IMR-90 (cell line): ENCODE data around the gene SYAP1. TPM values are rescaled to one million over a fixed set of nuclear protein-coding genes. Genes with fewer than 3 reads are reported as not detected.

Experiments used
- ATAC-seq: fragments of 200-7000 bp; cut with Tn5 transposase; 2 replicates; pipeline ENCODE4 v1.9.1; 2020; ENCODE audit warnings: low read depth, mild to moderate bottlenecking, moderate library complexity
- BruUV-seq: library from RNA; stranded (reverse); fragments of 400-500 nt; replicated peaks from 2 replicates; lab custom pipeline; 2021; lab: Mats Ljungman, UMichigan
- CTCF ChIA-PET: fragments of 300-600 bp; formaldehyde crosslinking; extraction: SDS; loops from one replicate; lab custom pipeline; 2021; ENCODE audit warnings: antibody characterized with exemption; lab: Yijun Ruan, JAX
- POLR2A ChIA-PET: fragments of 300-600 bp; sonication (Branson Sonifier 250); formaldehyde crosslinking; loops from one replicate; lab custom pipeline; 2022; ENCODE audit warnings: antibody characterized with exemption; ENCODE audit not compliant: unreplicated experiment; lab: Charles Lee
- DNase-seq: peaks from one replicate; pipeline ENCODE4 v3.0.0; 2013
- H2AFZ ChIP-seq: replicated peaks from 2 replicates; pipeline ENCODE3; 2013; ENCODE audit warnings: low read length, mild to moderate bottlenecking; ENCODE audit not compliant: poor library complexity
- H2AK5ac ChIP-seq: 2 replicates; pipeline ENCODE4 v1.6.1; 2013; ENCODE audit warnings: low read depth, low read length, inconsistent platforms
- H2AK9ac ChIP-seq: replicated peaks from 2 replicates; pipeline ENCODE3; 2013; ENCODE audit warnings: mild to moderate bottlenecking, low read depth, low read length, moderate library complexity; ENCODE audit not compliant: poor library complexity
- H2BK120ac ChIP-seq: 2 replicates; pipeline ENCODE4 v1.6.1; 2013; ENCODE audit warnings: low read depth, low read length, inconsistent platforms
- H2BK15ac ChIP-seq: 3 replicates; pipeline ENCODE4 v1.6.1; 2013; ENCODE audit warnings: low read depth, low read length, inconsistent platforms
- H2BK20ac ChIP-seq: 2 replicates; pipeline ENCODE4 v1.6.1; 2013; ENCODE audit warnings: low read depth, mild to moderate bottlenecking, inconsistent platforms, low read length, moderate library complexity
- H2BK5ac ChIP-seq: 2 replicates; pipeline ENCODE4 v1.6.1; 2013; ENCODE audit warnings: mild to moderate bottlenecking, low read depth, low read length, inconsistent platforms; ENCODE audit not compliant: poor library complexity, severe bottlenecking
- H3K14ac ChIP-seq: replicated peaks from 2 replicates; pipeline ENCODE4 v1.6.1; 2013; ENCODE audit warnings: low read depth, low read length, inconsistent platforms
- H3K18ac ChIP-seq: 2 replicates; pipeline ENCODE4 v1.6.1; 2013; ENCODE audit warnings: low read depth, low read length, control low read depth
- H3K23ac ChIP-seq: 2 replicates; pipeline ENCODE4 v1.6.1; 2013; ENCODE audit warnings: low read depth, low read length, inconsistent platforms
- H3K27ac ChIP-seq: 2 replicates; pipeline ENCODE4 v1.5.1; 2013; ENCODE audit warnings: mild to moderate bottlenecking, control low read depth, low read length; ENCODE audit not compliant: insufficient read depth
- H3K27me3 ChIP-seq: 2 replicates; pipeline ENCODE4 v1.6.1; 2013; ENCODE audit warnings: low read length; ENCODE audit not compliant: control insufficient read depth, insufficient read depth
- H3K36me3 ChIP-seq: 2 replicates; pipeline ENCODE4 v1.6.1; 2013; ENCODE audit warnings: low read length, mixed read lengths; ENCODE audit not compliant: control insufficient read depth, insufficient read depth
- H3K4ac ChIP-seq: 2 replicates; pipeline ENCODE4 v1.6.1; 2013; ENCODE audit warnings: low read depth, low read length, inconsistent platforms
- H3K4me1 ChIP-seq: 2 replicates; pipeline ENCODE4 v1.6.1; 2013; ENCODE audit warnings: low read length, mixed read lengths; ENCODE audit not compliant: control insufficient read depth, insufficient read depth
- H3K4me2 ChIP-seq: 2 replicates; pipeline ENCODE4 v1.6.1; 2013; ENCODE audit warnings: low read depth, mild to moderate bottlenecking, control low read depth, low read length, moderate library complexity
- H3K4me3 ChIP-seq: 2 replicates; pipeline ENCODE4 v1.5.1; 2013; ENCODE audit warnings: low read depth, mild to moderate bottlenecking, control low read depth, low read length, moderate library complexity; ENCODE audit not compliant: insufficient read depth
- H3K56ac ChIP-seq: 2 replicates; pipeline ENCODE4 v1.6.1; 2013; ENCODE audit warnings: low read length, inconsistent platforms; ENCODE audit not compliant: insufficient read depth; ENCODE audit errors: extremely low read depth
- H3K79me1 ChIP-seq, 2 experiments: 2 replicates each; pipeline ENCODE4 v1.6.1; 2013; ENCODE audit warnings: low read length in 2 of 2, inconsistent platforms in 1 of 2, low read depth in 1 of 2
- H3K9ac ChIP-seq: 2 replicates; pipeline ENCODE4 v1.6.1; 2013; ENCODE audit warnings: low read depth, low read length, control low read depth
- H3K9me1 ChIP-seq: 2 replicates; pipeline ENCODE4 v1.6.1; 2013; ENCODE audit warnings: low read length, inconsistent platforms; ENCODE audit not compliant: insufficient read depth
- H3K9me3 ChIP-seq: 2 replicates; pipeline ENCODE4 v1.6.1; 2013; ENCODE audit warnings: low read length; ENCODE audit not compliant: control insufficient read depth, insufficient read depth
- H4K20me1 ChIP-seq: 2 replicates; pipeline ENCODE4 v1.6.1; 2013; ENCODE audit warnings: low read length, inconsistent platforms; ENCODE audit not compliant: insufficient read depth
- H4K5ac ChIP-seq: 2 replicates; pipeline ENCODE4 v1.6.1; 2013; ENCODE audit warnings: mild to moderate bottlenecking, low read depth, low read length, control low read depth
- H4K8ac ChIP-seq, 2 experiments: 2 replicates each; pipeline ENCODE4 v1.6.1; 2013; ENCODE audit warnings: low read depth in 2 of 2, low read length in 2 of 2, control low read depth in 1 of 2, inconsistent platforms in 1 of 2
- H4K91ac ChIP-seq: 2 replicates; pipeline ENCODE4 v1.6.1; 2013; ENCODE audit warnings: low read depth, low read length, inconsistent platforms; ENCODE audit not compliant: insufficient read depth
- BHLHE40 ChIP-seq: fragments of 150-350 bp; IDR thresholded peaks from 2 replicates; pipeline ENCODE4 v1.6.1; 2016; ENCODE audit warnings: mild to moderate bottlenecking, low read depth, low read length
- CEBPB ChIP-seq: IDR thresholded peaks from 2 replicates; pipeline ENCODE4 v1.6.1; 2012; ENCODE audit warnings: low read depth, low read length, improper control_type of control experiment
- FOS ChIP-seq: fragments of 150-350 bp; IDR thresholded peaks from 2 replicates; pipeline ENCODE4 v1.6.1; 2016; ENCODE audit warnings: low read depth, low read length
- MAZ ChIP-seq: IDR thresholded peaks from 2 replicates; pipeline ENCODE4 v1.6.1; 2012; ENCODE audit warnings: low read depth, mild to moderate bottlenecking, low read length, improper control_type of control experiment, moderate library complexity, borderline replicate concordance
- MXI1 ChIP-seq: IDR thresholded peaks from 2 replicates; pipeline ENCODE4 v1.6.1; 2012; ENCODE audit warnings: low read depth, mild to moderate bottlenecking, low read length, moderate library complexity, borderline replicate concordance
- NFE2L2 ChIP-seq: fragments of 150-350 bp; IDR thresholded peaks from 2 replicates; pipeline ENCODE4 v1.6.1; 2016; ENCODE audit warnings: low read depth, mild to moderate bottlenecking, low read length
- POLR2A ChIP-seq: IDR thresholded peaks from 2 replicates; pipeline ENCODE4 v1.6.1; 2012; ENCODE audit warnings: mild to moderate bottlenecking, low read depth, low read length
- RAD21 ChIP-seq: IDR thresholded peaks from 2 replicates; pipeline ENCODE4 v1.6.1; 2012; ENCODE audit warnings: low read length, improper control_type of control experiment
- RCOR1 ChIP-seq: IDR thresholded peaks from 2 replicates; pipeline ENCODE4 v1.6.1; 2012; ENCODE audit warnings: mild to moderate bottlenecking, low read length, improper control_type of control experiment; ENCODE audit not compliant: insufficient replicate concordance
- SMC3 ChIP-seq: fragments of 150-350 bp; IDR thresholded peaks from 2 replicates; pipeline ENCODE4 v1.6.1; 2016; ENCODE audit warnings: low read depth, mild to moderate bottlenecking, antibody characterized with exemption, low read length, moderate library complexity
- WGBS, 2 experiments: methylation state at CpG; one replicate each; pipeline versions ENCODE4 v1.1.5 to v1.1.7; 2013; ENCODE audit warnings: missing lambda C conversion rate in 2 of 2; ENCODE audit not compliant: insufficient read length in 1 of 2; ENCODE audit errors: extremely low coverage in 2 of 2; 5-methylcytosine and 5-hydroxymethylcytosine counted together
- dilution Hi-C: fragments of 300-500 bp; cut with HindIII; formaldehyde crosslinking; loops from one replicate; pipeline ENCODE4 v1.14.3; 2018; ENCODE audit warnings: low sequenced_read_pairs; ENCODE audit not compliant: unreplicated experiment
- in situ Hi-C: fragments of 300-500 bp; cut with MboI; formaldehyde crosslinking; loops from 3 replicates; pipeline ENCODE4 v1.14.3; 2019; ENCODE audit warnings: low sequenced_read_pairs, inconsistent platforms, mixed read lengths
- intact Hi-C: fragments of 100-400 bp; cut with micrococcal nuclease; formaldehyde crosslinking; loops from 2 replicates; pipeline ENCODE4 v1.10.0; 2022
- polyA plus RNA-seq, 3 experiments: library from polyadenylated mRNA; depleted of rRNA; stranded (reverse); fragments of >200 nt; gene quantifications; 2 replicates each; pipeline ENCODE4 v1.2.3, GENCODE V29; 2012; ENCODE audit warnings: low replicate concordance in 1 of 3
- total RNA-seq: library from RNA; depleted of rRNA; stranded (reverse); fragments of >200 nt; gene quantifications from 2 replicates; pipeline ENCODE4 v1.2.3, GENCODE V29; 2012
- TF ChIP-seq, protein P1 (sequence below): fragments of 150-350 bp; IDR thresholded peaks from 2 replicates; pipeline ENCODE4 v1.6.1; 2017; ENCODE audit warnings: mild to moderate bottlenecking, antibody characterized with exemption, low read length, low read depth
- TF ChIP-seq, protein P2 (sequence below): fragments of 150-350 bp; IDR thresholded peaks from 2 replicates; pipeline ENCODE4 v1.6.1; 2016; ENCODE audit warnings: low read depth, mild to moderate bottlenecking, low read length, moderate library complexity, borderline replicate concordance

Gene SYAP1
- total and polyA plus RNA-seq, 2 of the 4 experiments (the other 2 are of a cell fraction): 17.7 to 35.0 TPM

DNA sequence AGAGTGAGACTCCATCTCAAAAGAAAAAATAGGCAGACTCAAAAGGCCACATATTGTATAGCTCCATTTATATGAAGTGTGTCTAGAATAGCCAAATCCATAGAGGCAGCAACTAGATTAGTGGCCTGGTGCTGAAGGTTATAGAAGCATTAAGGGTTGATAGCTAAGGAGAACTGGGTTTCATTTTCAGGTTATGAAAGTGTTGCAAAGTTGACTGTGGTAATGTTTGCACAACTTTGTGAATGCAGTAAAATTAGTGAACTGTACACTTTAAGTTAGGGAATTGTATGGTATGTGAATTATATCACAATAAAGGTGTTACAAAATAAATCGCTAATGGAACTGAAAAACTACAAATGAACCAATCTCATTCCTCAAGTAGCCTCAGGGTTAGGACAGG, 95.2 kb downstream of the SYAP1 start:
- H3K9ac ChIP-seq: no peak overlapping the region
- H3K14ac ChIP-seq: no peak overlapping the region
- no peaks in the 10 kb centered on the region for H3K9me3 ChIP-seq
- CTCF ChIA-PET: no interaction called here
- intact Hi-C loops: no loop called here
- no peak overlapping the region for H2BK20ac ChIP-seq
- POLR2A ChIA-PET: no interaction called here
- H4K5ac ChIP-seq: no peak overlapping the region
- no peaks in the 10 kb centered on the region for H3K9me1 ChIP-seq
- H3K27ac ChIP-seq: no peak overlapping the region
- no peaks in the 10 kb centered on the region for H3K27me3 ChIP-seq
- no peak for DNase-seq
- peaks cover 4% of the 10 kb centered on the region for H3K36me3 ChIP-seq
- 0 out of 2 replicates have a peak, but pooled peaks cover 4% of the 10 kb centered on the region for H4K20me1 ChIP-seq
- no peak overlapping the region for H3K18ac ChIP-seq
- no peak overlapping the region for H2BK120ac ChIP-seq
- H3K4ac ChIP-seq: no peak overlapping the region
- no peak overlapping the region for H3K56ac ChIP-seq
- no peak for TF ChIP-seq CEBPB
- TF ChIP-seq, protein P1, sequence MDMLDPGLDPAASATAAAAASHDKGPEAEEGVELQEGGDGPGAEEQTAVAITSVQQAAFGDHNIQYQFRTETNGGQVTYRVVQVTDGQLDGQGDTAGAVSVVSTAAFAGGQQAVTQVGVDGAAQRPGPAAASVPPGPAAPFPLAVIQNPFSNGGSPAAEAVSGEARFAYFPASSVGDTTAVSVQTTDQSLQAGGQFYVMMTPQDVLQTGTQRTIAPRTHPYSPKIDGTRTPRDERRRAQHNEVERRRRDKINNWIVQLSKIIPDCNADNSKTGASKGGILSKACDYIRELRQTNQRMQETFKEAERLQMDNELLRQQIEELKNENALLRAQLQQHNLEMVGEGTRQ: no peak
- no peak for TF ChIP-seq FOS
- no peak for TF ChIP-seq NFE2L2
- no peak for TF ChIP-seq POLR2A
- no peak for TF ChIP-seq MAZ
- no peak for TF ChIP-seq RAD21
- no peak for TF ChIP-seq BHLHE40
- TF ChIP-seq, protein P2, sequence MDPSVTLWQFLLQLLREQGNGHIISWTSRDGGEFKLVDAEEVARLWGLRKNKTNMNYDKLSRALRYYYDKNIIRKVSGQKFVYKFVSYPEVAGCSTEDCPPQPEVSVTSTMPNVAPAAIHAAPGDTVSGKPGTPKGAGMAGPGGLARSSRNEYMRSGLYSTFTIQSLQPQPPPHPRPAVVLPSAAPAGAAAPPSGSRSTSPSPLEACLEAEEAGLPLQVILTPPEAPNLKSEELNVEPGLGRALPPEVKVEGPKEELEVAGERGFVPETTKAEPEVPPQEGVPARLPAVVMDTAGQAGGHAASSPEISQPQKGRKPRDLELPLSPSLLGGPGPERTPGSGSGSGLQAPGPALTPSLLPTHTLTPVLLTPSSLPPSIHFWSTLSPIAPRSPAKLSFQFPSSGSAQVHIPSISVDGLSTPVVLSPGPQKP: no peak
- no peak for TF ChIP-seq MXI1
- TF ChIP-seq RCOR1: no peak
- no peak for TF ChIP-seq SMC3
- H3K4me2 ChIP-seq: no peak overlapping the region
- H2AK9ac ChIP-seq: no peak overlapping the region
- no peak overlapping the region for H3K4me3 ChIP-seq
- BruUV-seq: no TSS peak
- no peak for ATAC-seq
- H3K79me1 ChIP-seq: peaks cover 3% of the 10 kb centered on the region in 2 experiments
- dilution Hi-C loops: no loop called here
- H2BK15ac ChIP-seq: no peak overlapping the region
- no peak overlapping the region for H2AK5ac ChIP-seq
- H2AFZ ChIP-seq: no peak overlapping the region
- no peaks in the 10 kb centered on the region for H3K4me1 ChIP-seq
- H3K23ac ChIP-seq: no peak overlapping the region
- H4K8ac ChIP-seq: no peak overlapping the region
- no peak overlapping the region for H4K91ac ChIP-seq
- WGBS, 2 experiments: no CpG with 5 or more reads among the region's 1 CpG
- in situ Hi-C loops: no loop called here
- H2BK5ac ChIP-seq: no peak overlapping the region
